Caki2 (cell line): ENCODE results near the gene ITCH. TPM values are rescaled to one million over a fixed set of nuclear protein-coding genes. Genes with fewer than 3 reads are reported as not detected.
"Not testable (repeated sequence)": the region's sequence is repeated elsewhere in the genome, so short reads cannot be mapped to it uniquely, and the experiment has no call there.

Experiments used
- DNase-seq: peaks from one replicate; pipeline ENCODE4 v3.0.0-alpha.2; 2015; ENCODE audit warnings: low read depth
- in situ Hi-C: cut with HindIII; loops from 2 replicates; pipeline ENCODE4 v1.10.0; 2016; ENCODE audit warnings: low sequenced_read_pairs, low pct_unique_long_range_greater_than_20kb, mixed read lengths
- total RNA-seq: library from RNA; depleted of rRNA; stranded (reverse); fragments of >200 nt; shearing (Covaris generic); gene quantifications from 2 replicates; pipeline ENCODE4 v1.2.3, GENCODE V29; 2014; ENCODE audit warnings: low replicate concordance

Gene ITCH
- total RNA-seq, 1 experiment from 2014 or later, result 50.8 TPM

DNA sequence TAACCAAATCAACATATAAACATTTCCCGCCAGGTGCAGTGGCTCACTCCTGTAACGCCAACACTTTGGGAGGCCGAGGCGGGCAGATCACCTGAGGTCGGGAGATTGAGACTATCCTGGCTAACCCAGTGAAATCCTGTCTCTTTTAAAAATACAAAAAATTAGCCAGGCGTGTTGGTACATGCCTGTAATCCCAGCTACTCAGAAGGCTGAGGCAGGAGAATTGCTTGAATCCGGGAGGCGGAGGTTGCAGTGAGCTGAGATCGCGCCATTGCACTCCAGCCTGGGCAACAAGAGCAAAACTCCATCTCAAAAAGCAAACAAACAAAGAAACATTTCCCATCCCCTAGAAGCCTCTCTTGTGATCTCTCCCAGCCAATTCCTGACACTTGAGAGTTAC, 22.3 kb upstream of the ITCH start:
- in situ Hi-C loops, result not testable (repeated sequence)

DNA sequence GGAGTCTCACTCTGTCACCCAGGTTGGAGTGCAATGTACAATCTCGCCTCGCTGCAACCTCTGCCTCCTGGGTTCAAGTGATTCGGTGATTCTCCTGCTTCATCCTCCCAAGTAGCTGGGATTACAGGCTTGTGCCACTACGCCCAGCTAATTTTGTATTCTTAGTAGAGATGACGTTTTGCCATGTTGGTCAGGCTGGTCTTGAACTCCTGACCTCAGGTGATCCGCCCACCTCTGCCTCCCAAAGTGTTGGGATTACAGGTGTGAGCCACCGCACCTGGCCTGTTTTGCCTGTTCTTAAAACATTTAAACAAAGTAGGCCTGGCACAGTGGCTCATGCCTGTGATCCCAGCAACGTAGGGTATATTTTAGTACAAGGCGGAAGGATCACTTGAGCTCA, 21.9 kb upstream of the ITCH start:
- in situ Hi-C loops, DNase-seq: not testable (repeated sequence)

More for the DNA sequence above, 22.3 kb upstream of the ITCH start:
- not testable (repeated sequence) for DNase-seq

DNA sequence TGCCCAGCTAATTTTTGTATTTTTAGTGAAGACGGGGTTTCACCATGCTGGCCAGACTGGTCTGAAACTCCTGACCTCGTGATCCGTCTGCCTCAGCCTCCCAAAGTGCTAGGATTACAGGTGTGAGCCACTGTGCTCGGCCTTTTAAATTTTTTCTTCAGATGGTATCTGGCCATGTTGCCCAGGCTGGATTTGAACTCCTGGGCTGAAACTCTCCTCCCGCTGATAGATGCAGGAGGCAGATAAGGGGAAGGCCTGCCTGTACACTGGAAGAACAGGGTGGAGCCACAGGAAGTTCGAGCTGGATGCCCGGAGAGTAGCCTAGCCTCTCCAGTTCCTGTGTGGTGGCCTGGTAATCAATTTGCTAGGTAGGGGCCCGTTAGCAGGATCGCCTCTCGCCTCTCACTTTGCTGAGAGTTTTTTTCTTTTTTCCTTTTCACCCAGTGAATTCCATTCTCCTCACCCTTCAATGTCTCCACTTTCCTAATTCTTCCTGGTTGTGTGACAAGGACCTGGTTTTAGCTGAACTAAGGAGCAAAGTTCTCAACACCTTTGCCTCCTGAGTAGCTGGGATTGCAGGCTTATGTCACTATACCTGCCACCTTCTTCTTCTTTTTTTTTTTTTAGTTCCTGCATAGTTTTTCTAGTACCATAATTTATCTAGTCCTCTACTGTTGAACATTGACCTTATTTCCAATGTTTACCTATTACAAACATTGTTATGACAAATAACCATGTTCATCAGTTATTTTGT, 19.4 kb upstream of the ITCH start:
- in situ Hi-C loops, result no loop called here
- DNase-seq, result no peak

DNA sequence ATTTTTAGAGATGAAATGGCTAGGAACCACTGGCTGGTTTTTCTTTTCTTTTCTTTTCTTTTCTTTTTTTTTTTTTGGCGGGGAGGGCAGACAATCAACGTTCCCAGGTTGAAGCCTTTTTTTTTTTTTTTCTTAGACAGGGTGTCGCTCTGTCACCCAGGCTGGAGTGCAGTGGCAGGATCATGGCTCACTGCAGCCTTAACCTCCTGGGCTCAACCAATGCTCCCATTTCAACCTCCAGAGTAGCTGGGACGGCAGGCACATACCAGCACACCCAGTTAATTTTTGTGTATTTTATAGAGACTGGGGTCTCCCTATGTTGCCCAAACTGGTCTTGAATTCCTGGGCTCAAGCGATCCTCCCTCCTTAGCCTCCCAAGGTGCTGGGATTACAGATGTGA, 18.8 kb upstream of the ITCH start:
- in situ Hi-C loops, result no loop called here
- DNase-seq, result no peak

DNA sequence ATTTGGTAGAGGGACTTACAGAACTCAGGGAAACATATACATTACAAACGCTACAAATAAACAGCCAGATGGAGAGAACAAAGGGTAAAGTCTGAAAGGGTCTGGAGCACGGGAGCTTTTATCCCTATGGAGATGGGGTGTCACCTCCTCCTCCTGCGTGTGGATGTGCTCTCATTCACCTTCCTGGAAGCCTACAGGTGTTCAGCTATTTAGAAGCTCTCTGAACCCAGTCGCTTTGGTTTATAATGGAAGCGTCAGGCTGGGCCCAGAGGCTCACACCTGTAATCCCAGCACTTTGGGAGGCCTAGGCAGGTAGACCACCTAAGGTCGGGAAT, 17.7 kb upstream of the ITCH start:
- DNase-seq, result no peak
- in situ Hi-C loops, result no loop called here

DNA sequence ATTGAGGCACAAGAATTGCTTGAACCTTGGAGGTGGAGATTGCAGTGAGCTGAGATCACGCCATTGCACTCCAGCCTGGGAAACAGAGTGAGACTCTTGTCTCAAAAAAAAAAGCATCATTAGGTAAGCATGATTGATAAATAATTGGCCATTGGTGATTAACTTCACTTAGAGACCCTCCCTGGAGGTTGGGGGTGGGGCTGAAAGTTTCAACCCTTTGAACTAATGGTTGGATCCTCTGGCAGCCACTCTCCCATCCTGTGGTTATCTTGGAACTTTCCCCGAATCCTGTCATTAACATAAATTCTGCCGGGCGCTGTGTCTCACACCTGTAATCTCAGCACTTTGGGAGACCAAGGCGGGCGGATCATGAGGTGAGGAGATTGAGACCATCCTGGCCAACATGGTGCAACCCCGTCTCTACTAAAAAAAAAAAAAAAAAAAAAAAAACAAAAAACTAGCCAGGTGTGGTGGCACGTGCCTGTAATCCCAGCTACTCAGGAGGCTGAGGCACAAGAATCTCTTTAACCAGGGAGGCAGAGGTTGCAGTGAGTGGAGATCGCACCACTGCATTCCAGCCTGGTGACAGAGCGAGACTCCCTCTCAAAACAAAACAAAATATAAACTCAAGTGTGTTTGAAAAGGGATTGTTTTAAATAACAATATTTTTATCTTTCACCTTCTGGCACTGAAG, 17.1 kb upstream of the ITCH start:
- in situ Hi-C loops, result not testable (repeated sequence)
- peak; percentile 58 for DNase-seq

DNA sequence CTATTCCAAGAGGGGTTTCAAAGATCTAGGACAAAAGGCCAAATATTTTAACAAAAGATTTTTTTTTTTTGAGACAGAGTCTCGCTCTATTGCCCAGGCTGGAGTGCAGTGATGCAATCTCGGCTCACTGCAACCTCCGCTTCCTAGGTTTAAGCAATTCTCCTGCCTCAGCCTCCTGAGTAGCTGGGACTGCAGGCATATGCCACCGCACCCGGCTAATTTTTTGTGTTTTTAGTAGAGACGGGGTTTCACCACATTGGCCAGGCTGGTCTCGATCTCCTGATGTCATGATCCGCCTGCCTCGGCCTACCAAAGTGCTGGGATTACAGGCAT, 16.6 kb upstream of the ITCH start:
- in situ Hi-C loops, DNase-seq: not testable (repeated sequence)

DNA sequence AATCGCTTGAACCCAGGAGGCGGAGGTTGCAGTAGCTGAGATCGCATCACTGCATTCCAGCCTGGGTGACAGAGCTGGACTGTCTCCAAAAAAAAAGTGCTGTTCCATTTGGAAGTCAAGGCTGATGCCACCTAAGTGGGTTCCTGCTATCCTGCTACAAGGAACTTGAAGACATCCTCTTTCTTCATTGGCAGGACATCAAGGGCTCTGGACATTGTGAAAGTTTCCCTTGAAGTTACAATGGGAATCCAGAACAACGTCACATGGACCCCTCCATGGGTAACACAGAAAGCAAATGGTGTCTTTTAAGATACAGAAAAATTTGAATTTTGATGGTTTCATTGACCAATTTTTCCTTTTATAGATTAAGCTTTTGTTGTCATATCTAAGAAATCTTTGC, 15.5 kb upstream of the ITCH start:
- DNase-seq, result no peak
- in situ Hi-C loops, result no loop called here

DNA sequence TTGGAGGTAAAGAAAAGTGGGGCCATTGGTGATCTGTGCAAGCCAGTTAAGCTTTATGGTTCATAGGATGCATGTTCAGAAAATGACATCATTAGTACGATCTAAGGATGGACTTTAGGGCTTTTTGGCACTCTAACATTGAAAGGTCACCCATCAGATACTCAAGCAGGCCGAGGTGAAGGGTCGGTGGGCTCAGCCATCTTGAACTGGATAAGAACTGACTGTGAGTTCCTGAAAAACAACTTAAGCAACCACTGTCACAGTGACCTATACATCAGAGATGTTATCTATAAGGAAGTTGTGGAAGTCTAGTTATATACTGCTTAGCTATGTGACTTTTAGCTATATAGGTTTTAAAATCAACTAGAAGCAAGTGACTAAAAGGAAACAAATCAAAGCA, 13.0 kb upstream of the ITCH start:
- no peak for DNase-seq
- in situ Hi-C loops, result no loop called here

DNA sequence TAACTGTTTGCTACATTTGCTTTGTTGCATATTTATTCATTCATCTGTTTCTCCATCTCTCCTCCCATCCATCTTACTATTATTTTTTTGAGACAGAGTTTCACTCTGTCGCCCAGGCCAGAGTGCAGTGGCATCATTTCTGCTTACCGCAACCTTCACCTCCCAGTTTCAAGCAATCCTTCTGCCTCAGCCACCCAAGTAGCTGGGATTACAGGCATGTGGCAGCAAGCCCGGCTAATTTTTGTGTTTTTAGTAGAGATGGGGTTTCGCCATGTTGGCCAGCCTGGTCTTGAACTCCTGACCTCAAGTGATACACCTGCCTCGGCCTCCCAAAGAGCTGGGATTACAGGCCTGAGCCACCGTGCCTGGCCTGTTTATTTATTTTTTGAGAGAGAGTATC, 9.6 kb upstream of the ITCH start:
- DNase-seq, in situ Hi-C loops: not testable (repeated sequence)

DNA sequence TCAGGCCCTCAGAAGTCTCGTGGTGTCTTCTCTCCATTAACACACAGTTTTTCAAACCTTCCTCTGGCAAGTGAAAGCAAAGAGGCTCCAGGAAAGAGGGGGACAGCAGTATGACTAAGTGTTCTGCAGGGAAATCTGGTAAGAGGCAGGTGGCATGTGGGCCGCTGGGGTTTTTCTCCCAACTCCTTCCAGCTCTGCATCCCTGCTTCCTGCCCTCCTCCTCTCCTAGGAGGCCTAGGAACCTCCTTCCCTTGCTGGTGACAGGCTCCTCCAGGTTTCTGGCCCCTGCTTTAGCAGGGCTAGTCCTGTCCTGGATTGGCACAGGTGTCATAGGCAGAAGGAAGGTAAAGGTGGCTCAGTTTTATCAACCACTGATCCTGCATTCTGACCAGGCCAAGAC, 7.6 kb upstream of the ITCH start:
- no peak for DNase-seq
- in situ Hi-C loops, result no loop called here

DNA sequence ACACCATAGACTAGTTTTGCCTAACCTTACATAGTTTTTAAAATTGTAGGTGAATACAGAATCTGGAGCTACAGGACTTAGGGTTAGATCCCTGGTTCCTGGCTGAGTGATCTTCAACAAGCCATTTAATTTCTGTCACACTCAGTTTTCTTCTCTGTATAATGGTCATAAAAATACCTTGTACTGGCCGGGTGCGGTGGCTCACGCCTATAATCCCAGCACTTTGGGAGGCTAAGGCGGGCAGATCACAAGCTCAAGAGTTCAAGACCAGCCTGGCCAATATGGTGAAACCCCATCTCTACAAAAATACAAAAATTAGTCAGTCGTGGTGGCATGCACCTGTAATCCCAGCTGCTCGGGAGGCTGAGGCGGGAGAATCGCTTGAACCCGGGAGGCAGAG, 3.3 kb upstream of the ITCH start:
- in situ Hi-C loops, result not testable (repeated sequence)

DNA sequence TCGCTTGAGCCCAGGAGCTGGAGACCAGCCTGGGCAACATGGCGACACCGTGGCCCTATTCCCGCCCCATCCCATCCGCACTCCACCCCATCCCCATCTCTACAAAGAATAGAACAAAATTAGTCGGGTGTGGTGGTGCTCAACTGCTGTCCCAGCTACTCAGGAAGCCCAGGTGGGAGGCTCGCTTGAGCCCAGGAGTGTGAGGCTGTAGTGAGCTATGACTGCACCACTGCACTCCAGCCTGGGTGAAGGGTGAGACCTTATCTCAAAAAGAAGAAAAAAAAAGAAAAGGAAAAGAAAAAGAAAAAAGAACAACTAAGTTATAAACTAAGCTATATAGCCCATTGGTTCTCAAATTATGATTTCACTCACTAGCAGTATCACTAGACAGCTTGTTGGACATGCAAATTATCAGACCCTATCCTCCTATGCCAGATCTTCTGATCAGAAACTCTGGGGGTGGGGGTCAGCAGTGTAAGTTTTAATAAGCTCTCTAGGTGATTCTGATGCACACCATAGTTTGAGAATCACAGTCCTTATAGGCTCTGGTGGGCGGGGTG, 491 bp upstream of the ITCH start:
- in situ Hi-C loops, result no loop called here
- no peak for DNase-seq

More for the DNA sequence above, 3.3 kb upstream of the ITCH start:
- DNase-seq, result not testable (repeated sequence)

DNA sequence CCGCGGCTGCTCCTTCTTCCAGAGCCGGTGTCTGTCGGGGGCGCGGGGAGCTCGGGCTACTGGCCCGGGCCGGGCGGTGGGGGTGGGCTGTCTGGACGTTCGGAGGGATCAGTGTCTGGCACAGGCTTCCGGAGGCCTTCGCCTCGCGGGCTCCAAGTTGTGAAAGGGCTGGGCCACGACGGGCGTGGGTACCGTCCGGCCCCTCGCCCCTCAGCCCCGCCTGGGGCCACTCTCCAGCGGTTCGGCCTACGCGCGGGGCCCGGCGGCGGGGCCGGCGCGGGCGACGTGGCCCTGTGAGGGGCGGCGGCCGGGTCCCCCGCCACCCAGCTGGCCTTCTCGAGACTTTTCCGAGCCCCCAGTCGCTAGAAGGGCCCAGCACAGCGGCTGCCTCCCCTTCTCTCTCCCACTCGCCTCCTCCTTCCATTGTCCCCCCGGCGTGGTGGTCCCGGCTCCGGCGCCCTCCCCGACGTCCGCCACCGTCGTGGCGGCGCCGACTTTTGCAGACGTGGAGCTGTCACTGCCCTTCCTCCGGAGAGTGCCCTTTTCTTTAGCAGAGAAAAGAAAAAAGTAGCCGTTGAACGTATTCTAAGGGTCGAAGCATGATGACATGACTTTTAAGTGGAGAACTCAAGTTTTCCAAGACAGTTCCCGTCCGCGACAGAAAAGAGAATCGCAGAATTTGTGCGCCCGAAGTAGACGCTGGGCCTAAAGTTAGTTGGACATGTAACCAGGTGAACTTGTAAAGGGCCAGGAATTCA, 571 bp downstream of the ITCH start:
- in situ Hi-C loops, result no loop called here
- DNase-seq, result peak; percentile 47

DNA sequence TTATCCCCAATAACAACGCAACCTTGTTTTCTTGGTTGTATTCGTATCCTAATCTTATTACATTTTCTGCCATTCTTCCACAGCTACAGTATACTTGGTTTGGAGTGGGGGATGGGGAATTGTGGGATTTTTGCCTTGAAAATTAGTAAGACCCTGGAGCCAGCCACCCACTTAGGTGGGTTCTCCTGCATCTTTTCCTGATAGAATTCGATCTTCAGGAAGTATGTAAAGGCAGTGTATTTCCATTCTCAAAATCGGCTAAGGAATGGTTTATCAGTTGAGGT, 1.1 kb downstream of the ITCH start:
- in situ Hi-C loops, result no loop called here
- DNase-seq, result no peak

DNA sequence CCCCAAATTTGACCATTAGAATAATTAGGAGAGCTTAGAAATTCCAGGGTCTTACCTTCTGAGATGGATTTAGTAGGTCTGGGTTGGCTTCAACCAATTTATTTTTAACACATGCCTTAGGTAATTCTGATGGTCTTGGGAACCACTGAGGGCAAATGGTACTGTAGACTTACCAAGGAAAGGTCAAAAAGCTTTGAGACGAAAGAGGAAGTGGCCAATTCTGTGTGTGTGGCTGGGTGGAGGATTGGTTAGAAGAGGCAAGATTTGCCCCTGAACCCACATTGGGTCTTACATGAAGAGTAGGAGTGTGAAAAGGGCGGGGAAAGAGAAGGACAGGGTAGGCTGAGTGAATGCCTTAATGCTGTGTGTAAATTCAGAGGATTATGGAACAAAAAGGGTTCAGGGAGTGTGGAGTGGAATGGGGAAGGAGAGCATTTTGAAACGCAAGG, 2.7 kb downstream of the ITCH start:
- in situ Hi-C loops, result no loop called here

DNA sequence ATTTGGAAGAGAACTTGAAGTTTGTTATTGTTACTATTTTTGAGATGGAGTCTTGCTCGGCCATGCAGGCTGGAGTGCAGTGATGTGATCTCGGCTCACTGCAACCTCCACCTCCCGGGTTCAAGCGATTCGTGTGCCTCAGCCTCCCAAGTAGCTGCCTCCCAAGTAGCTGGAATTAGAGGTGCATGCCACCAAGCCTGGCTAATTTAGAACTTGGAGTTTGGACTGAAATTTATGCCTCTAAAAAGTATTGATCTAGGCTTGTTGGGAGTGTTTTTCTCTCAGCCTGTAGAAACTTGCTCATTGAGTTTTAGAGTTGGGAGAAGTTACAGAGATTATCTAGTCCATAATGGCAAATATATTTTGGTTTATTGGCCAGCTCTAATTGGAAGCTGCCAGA, 4.1 kb downstream of the ITCH start:
- in situ Hi-C loops, result no loop called here
- no peak for DNase-seq

More for the DNA sequence above, 2.7 kb downstream of the ITCH start:
- no peak for DNase-seq

DNA sequence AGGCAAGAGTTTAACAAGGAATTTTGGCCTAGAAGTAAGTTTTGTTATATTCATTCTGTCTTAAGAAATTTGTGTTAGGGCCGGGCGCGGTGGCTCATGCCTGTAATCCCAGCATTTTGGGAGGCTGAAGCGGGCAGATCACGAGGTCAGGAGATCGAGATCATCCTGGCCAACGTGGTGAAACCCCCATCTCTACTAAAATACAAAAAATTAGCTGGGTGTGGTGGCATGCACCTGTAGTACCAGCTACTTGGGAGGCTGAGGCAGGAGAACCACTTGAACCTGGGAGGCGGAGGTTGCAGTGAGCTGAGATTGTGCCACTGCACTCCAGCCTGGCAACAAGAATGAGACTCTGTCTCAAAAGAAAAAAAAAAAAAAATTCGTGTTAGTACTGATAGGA, 4.8 kb downstream of the ITCH start:
- DNase-seq, in situ Hi-C loops: not testable (repeated sequence)

DNA sequence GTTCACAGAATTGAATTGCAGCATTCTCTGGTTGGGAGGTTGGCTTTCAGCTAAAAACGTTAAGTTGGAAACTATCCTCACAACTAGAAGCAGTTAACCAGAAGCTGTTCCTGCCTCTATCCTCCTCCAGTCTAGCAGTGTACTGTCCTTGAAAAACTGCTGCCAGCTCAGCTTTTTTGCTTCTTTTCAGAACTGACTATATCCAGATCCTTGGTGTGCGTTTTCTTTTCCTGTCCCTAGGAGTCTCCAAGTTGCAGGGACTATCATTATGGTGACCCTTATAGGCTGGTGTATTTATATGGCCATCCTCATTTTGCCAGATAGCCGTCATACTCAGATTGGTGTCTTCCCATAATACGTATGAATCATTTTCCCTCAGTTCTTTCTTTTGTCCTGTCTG, 5.5 kb downstream of the ITCH start:
- in situ Hi-C loops, result no loop called here
- no peak for DNase-seq
